Measurements from ENCODE around the gene TMPRSS3. TPM values are rescaled to one million over a fixed set of nuclear protein-coding genes. Genes with fewer than 3 reads are reported as not detected.

Gene TMPRSS3
- total RNA-seq, 1 donor from 2014 or later = not detected

DNA sequence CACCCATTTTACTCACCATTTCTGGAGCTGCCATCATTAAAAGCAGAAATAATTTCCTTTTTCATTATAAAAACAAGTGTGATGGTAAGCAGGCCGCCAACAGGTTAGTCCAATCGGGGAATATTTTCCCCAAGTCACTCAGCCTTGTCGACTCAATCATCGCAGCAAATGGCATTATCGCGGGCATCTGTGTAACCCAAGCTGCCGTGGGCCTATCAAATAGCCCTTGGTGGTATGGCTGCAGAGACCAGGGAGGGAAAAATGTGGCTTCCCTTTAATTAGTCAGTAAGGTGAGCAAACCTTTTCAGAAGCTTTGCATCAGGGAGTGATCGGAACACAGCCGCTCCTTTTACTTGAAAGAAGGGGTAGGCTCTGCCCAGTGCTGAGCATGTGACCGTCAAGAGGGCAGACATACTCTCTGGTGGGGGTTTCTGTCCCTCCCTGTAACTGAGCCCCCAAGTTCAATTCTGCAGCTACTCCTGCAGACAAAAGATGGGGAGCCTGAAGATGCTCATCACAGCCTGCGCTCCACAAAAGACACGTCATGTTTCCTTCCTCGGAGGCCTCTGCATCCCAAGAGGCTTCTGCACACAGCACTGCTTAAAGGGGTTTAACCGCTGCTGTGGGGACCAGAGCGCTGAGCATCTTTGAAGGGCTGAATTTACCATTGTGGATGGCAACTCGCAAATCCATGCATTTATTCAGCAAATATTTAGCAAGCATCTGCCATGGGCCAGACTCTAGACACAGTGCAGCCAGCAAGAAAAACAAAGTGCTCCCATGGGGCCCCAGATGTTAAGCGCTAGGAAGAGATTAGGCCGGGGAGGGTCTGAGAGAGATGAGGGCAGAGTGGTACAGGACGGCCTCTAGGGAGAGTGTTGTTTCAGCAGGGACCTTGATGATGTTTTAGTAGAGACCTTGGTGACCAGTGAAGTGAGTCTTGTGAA lies 1.2 kb upstream of the TMPRSS3 start:
- intact Hi-C loops (cut with DNase I) = no loop called here
- no peak for ATAC-seq (ENCODE audit: poor library complexity)
- DNase-seq = no peak

DNA sequence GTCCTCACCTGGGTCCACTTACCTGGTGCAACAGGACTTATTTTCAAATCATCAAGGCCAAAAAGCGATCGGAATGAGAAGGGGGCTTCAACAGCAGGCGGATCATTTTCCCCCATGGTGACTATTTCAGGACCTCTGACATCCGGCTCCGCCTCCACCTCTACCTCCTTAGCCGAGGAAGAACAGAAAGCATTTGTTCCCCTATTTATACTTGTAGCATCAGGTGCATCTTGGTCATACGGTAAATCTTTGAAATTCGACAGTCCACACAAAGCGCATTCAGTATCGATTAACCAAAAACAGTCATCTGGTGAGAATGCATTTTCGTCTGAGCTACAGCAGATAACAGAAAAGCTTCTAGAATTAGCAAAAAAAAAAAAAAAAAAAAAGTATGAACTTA lies 550 bp downstream of the TMPRSS3 start:
- intact Hi-C loops (cut with DNase I) = no loop called here
- ATAC-seq (ENCODE audit: poor library complexity) = no peak
- DNase-seq = no peak

DNA sequence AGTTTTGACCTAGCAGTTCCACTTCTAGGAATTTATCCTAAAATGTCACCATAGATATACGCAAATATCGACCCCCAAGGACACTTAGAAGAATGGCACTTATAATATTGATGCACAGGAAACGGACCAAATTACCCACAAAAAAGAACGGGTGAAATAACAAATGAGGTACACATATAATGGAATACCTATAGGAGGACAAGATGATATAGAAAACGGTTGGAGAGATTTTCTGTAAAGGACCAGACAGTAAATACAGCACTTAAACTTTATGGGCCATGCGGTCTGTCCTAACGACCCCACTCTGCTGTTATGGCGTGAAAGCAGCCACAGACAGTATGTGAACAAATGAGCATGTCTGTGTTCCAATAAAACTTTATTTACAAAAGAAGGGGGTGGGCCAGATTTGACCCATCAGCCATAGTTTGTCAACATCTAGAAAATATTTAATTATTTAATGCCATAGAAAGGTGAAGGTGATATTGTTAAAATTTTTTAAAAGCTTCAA lies 2.4 kb downstream of the TMPRSS3 start:
- ATAC-seq (ENCODE audit: poor library complexity) = no peak
- intact Hi-C loops (cut with DNase I) = no loop called here
- no peak for DNase-seq

DNA sequence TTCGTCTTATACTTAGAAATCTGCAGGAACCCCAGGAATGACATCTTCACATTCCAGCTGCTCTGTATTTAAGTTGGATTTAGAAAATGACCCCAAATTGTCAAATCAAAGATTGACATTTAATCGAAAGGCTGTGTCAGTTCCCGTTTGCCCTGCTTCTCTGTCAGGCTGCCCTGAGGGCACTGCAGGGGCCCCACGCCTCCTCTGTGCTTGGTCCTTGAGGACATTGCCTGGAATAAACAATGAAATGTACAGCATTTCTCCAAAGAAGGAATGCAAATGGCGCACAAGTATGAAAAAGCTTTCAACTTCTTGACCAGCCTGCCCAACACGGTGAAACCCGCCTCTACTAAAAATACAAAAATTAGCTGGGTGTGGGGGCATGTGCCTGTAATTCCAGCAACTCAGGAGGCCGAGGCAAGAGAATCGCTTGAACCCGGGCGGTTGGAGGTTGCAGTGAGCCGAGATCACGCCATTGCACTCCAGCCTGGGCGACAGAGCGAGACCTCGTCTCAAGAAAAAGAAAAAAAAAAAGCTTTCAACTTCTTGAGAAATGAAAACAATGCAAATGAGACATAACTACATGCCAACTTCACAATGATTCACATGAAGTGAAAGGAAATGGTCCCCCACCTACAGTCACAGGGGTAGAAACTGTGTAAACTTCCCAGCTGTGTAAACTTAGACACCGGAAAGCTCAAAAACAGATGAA lies 3.0 kb downstream of the TMPRSS3 start:
- no peak for DNase-seq
- no peak for ATAC-seq (ENCODE audit: poor library complexity)
- intact Hi-C loops (cut with DNase I) = no loop called here

GRCh38 chr21:42391297-42391696 lies 4.6 kb downstream of the TMPRSS3 start:
- ATAC-seq (ENCODE audit: poor library complexity) = no peak
- intact Hi-C loops (cut with DNase I) = no loop called here
- no peak for DNase-seq

DNA sequence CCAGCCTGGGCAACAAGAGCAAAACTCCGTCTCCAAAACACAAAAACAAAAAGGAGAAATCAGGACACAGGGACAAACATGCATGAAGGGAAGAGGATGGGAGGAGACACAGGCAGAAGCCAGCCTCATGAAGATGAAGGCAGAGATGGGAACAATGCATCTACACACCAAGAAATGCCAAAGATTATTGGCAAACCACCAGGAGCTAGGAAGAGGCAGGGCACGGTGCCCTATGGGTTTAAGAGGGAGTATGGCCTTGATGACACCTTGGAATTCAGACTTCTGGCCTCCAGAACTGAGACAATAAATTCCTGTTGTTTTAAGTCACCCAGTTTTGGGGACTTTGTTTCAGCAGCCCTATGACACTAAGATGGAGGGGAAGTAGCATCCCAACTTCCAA lies 5.2 kb downstream of the TMPRSS3 start:
- DNase-seq (no peak), ATAC-seq (ENCODE audit: poor library complexity) (no peak)
- intact Hi-C loops (cut with DNase I) = no loop called here

DNA sequence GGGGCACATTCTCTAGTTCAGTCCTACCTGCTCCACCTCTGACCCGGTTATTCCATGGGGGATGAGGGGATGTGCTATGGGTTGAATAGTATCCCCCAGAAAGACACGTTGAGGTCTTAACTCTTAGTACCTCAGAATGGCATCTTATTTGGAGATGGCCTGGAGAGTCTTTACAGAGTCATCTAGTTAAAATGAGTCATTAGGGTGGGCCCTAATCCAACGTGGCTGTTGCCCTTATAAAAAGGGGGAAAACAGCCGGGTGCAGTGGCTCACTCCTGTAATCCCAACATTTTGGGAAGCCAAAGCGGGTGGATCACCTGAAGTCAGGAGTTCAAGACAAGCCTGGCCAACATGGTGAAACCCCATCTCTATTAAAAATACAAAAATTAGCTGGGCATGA lies 5.7 kb downstream of the TMPRSS3 start:
- no peak for ATAC-seq (ENCODE audit: poor library complexity)
- no peak for DNase-seq
- intact Hi-C loops (cut with DNase I) = no loop called here

- ATAC-seq (ENCODE audit: poor library complexity) (no peak), DNase-seq (no peak)
- intact Hi-C loops (cut with DNase I) = no loop called here
Observed at GRCh38 chr21:42389449-42389835, 6.4 kb downstream of the TMPRSS3 start.

GRCh38 chr21:42388740-42389448 lies 7.0 kb downstream of the TMPRSS3 start:
- DNase-seq = no peak
- peak; percentile 41 for ATAC-seq (ENCODE audit: poor library complexity)
- intact Hi-C loops (cut with DNase I) = no loop called here

- no peak for DNase-seq
- ATAC-seq (ENCODE audit: poor library complexity) = no peak
- intact Hi-C loops (cut with DNase I) = no loop called here
Observed at GRCh38 chr21:42387843-42388340, 8.0 kb downstream of the TMPRSS3 start.

DNA sequence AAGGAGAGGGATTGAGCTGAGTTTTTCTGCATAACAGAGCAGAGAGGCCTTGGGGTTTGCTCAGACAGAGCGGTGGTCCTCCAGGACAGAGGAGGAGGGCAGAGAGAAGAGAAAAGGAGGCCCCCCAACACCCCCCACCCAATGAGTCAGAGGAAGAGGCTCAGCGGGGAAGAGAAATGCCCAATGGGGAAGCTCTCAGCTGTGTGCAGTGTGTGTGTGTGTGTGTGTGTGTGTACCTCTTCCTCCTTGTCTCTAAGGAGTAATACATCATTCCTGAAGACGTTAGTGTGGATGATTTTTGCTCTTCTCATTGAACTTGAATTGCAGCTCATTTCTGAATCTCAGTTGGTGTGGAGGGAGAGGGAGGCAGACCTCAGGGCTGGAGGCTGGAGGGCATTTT lies 8.7 kb downstream of the TMPRSS3 start:
- DNase-seq (no peak), ATAC-seq (ENCODE audit: poor library complexity) (no peak)
- intact Hi-C loops (cut with DNase I) = no loop called here

DNA sequence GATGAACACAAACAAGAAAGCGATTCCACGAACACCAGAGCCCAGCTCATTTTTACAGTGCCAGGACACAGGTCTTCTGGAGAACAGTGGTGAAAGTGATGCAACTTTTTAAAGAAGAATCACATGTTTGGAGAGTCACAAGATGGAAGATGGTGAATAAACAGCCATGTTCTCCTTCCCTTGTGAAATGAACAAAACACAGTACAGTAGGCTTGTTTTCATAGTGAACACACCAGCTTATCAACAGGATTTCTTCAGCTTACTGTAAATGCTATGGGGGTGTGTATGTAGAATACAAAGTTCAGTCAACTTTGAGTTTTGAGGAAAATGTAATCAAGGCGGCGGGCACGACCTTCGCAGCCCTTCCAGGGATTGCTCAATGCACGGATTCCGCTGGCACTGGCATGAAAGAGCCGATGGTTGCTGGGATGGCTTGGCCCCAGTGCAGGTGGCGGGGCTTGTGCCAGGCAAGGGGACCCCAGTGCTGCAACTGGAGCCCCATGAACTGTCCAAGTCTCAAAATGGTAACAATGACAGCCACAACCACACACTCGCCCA lies 9.7 kb downstream of the TMPRSS3 start:
- DNase-seq (no peak), ATAC-seq (ENCODE audit: poor library complexity) (no peak)
- intact Hi-C loops (cut with DNase I) = no loop called here

DNA sequence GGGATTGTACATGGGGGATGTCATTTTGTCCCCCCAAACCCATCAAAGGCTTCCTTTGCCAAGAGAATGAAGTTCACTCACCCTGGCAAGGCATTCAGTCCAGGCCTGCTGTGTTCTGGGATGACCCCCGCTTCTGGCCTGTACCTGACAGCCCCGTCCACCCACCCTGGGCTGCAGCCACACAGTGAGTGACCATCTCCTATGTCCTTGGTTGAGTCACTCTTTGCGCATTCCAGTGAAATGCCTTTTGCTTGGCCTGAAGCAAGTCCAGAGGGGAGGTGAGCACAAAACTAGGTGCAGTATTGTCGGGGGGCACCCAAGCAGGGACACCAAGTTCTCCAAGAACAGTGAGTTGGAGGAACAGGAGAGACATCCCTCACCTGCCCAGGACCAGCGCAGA lies 10.2 kb downstream of the TMPRSS3 start:
- DNase-seq (no peak), ATAC-seq (ENCODE audit: poor library complexity) (no peak)
- intact Hi-C loops (cut with DNase I) = no loop called here

DNA sequence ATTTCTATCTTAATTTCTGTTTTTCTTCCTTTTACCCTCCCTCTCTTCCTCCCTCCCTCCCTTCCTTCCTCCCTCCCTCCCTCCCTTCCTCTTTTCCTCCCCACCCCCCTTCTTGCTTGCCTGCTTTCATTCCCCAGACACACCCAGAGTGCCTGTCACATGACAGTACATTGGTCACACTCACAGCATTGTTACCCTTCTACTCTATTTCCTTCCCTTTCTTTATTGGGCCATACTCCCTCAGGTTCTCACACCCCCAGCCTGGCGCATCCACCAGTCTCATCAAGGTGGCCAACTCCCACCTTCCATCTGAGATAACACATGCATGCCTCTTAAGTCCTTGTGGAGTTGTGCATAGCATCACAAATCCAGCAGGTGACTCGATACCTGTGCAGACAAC lies 10.9 kb downstream of the TMPRSS3 start:
- intact Hi-C loops (cut with DNase I) = no loop called here
- no peak for ATAC-seq (ENCODE audit: poor library complexity)
- DNase-seq = no peak

DNA sequence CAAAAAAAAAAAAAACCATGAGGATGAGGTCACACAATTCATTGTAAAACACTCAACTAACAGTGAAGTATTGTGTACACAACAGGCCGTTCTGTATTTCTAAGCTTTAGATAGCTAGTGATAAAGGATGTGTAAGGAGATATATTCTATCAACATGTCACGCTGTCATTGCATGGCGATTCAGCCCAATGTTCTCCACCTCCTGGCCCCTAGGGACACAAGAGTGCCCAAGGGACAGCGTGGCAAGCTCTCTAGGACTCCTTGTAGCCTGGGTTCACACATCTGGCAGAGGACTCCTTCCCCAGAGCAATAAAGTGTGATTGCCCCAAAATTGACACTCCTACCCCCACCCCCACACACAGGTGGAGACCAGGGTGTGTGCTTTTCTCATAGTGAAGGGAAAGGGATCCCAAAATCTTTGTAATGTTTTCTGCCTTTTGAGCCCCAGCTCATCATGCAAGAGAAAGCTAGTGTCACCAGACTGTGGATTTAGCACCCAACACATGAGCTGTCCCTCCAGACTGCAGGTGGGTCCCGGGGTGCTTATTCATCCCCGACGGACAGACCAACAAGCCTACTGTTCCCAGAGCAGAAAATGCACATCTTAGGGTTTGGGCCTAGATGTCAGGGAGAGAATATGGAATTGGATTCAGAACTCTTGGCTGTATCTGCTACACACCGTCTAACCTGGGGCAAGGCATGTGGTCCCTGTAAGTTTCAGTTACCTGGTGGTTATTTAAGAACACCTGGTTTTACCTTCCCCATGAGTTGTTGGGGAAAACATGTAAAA lies 11.5 kb downstream of the TMPRSS3 start:
- ATAC-seq (ENCODE audit: poor library complexity) (no peak), DNase-seq (no peak)
- intact Hi-C loops (cut with DNase I) = no loop called here

DNA sequence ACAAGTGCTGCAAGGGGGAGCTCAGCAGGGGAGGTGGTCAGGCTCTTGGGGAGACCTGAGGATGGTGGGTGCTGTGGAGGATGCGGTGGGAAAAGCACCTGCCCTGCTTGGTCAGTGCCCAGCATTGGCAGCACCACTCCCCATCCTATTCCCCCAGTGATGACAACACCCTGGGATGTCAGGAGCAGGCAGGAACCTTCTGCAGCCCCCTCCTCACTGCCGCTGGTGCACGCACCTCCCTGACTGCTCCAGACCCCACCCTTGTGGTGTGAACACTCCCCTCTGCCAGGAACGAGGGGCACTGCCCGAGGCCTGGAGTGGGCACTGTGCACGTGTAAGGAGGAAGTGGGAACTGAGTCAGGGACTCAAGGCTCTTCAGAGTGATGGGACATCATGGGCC lies 12.5 kb downstream of the TMPRSS3 start:
- ATAC-seq (ENCODE audit: poor library complexity) (no peak), DNase-seq (no peak)
- intact Hi-C loops (cut with DNase I) = no loop called here

DNA sequence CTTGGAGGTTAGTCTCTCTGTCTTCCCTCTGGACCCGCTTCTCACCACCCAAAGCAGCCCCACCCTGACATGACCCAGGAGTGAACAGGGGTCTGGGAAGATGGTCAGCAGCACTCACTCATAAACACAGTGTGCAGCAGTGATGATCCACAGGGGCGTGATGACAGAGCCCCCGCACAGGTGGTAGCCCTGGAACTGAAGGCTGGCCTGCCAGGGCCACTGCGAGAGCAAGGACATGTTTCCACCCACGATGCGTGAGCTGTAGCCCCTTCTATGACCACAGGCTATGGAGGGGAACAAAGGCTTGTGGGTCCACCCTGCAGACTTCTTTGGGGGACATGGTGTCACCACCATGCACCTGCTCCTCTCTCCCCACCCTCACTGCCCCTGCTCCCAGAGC lies 12.9 kb downstream of the TMPRSS3 start:
- no peak for ATAC-seq (ENCODE audit: poor library complexity)
- no peak for DNase-seq
- intact Hi-C loops (cut with DNase I) = no loop called here

GRCh38 chr21:42381347-42381984 lies 14.4 kb downstream of the TMPRSS3 start:
- ATAC-seq (ENCODE audit: poor library complexity) (peak; percentile 39), DNase-seq (no peak)
- intact Hi-C loops (cut with DNase I) = no loop called here

All from Right ventricle myocardium superior (tissue), 1 donor.